HG02678 (cell line): ENCODE data around the gene SNAPC2.
"Not testable (repeated sequence)": the region's sequence is repeated elsewhere in the genome, so short reads cannot be mapped to it uniquely, and the experiment has no call there.

Experiments
- ATAC-seq: cut with Tn5 transposase; IDR thresholded peaks from one replicate; pipeline ENCODE4 v1.9.1; 2021; ENCODE audit warnings: mild to moderate bottlenecking, moderate library complexity; ENCODE audit not compliant: unreplicated experiment

Gene SNAPC2

GRCh38 chr19:7931221-7932061 lies 11.3 kb downstream of the SNAPC2 start:
- no peak for ATAC-seq

- ATAC-seq = no peak
Observed at GRCh38 chr19:7932276-7932929, 12.3 kb downstream of the SNAPC2 start.

- ATAC-seq = no peak
Observed at GRCh38 chr19:7932930-7933300, 12.8 kb downstream of the SNAPC2 start.

GRCh38 chr19:7933411-7933810 lies 13.3 kb downstream of the SNAPC2 start:
- no peak for ATAC-seq

GRCh38 chr19:7933828-7934725 lies 13.9 kb downstream of the SNAPC2 start:
- no peak for ATAC-seq

- ATAC-seq = no peak
Observed at GRCh38 chr19:7934766-7935165, 14.6 kb downstream of the SNAPC2 start.

GRCh38 chr19:7940841-7941240 lies 20.7 kb downstream of the SNAPC2 start:
- ATAC-seq = no peak

- ATAC-seq = no peak
Observed at GRCh38 chr19:7941895-7942596, 21.9 kb downstream of the SNAPC2 start.

GRCh38 chr19:7942981-7943443 lies 22.9 kb downstream of the SNAPC2 start:
- ATAC-seq = peak; percentile 18

- peak; percentile 97 for ATAC-seq
Observed at GRCh38 chr19:7943444-7944176, 23.5 kb downstream of the SNAPC2 start, which contains the start of gene TIMM44. TSS of gene TIMM44 (minus strand) at chr19:7943666. CDS start at chr19:7943651, 15 bp downstream.

GRCh38 chr19:7944177-7944761 lies 24.1 kb downstream of the SNAPC2 start:
- peak; percentile 25 for ATAC-seq

- no peak for ATAC-seq
Observed at GRCh38 chr19:7947939-7948338, 27.8 kb downstream of the SNAPC2 start.

- no peak for ATAC-seq
Observed at GRCh38 chr19:7953060-7953459, 32.9 kb downstream of the SNAPC2 start.

- no peak for ATAC-seq
Observed at GRCh38 chr19:7953576-7953975, 33.4 kb downstream of the SNAPC2 start.

GRCh38 chr19:7955696-7956095 lies 35.6 kb downstream of the SNAPC2 start:
- ATAC-seq = no peak

- ATAC-seq = no peak
Observed at GRCh38 chr19:7959211-7959610, 39.1 kb downstream of the SNAPC2 start.

- ATAC-seq = not testable (repeated sequence)
Observed at GRCh38 chr19:7961082-7961481, 40.9 kb downstream of the SNAPC2 start.

GRCh38 chr19:7961920-7962626 lies 41.9 kb downstream of the SNAPC2 start:
- ATAC-seq = no peak
